HG03575 (cell line): ENCODE measurements around the gene PRKAG1.

Experiments used
- ATAC-seq: cut with Tn5 transposase; IDR thresholded peaks from one replicate; pipeline ENCODE4 v1.9.1; 2021; ENCODE audit not compliant: unreplicated experiment, insufficient number of reproducible peaks, low FRiP score; ENCODE audit errors: extremely low read depth

Gene PRKAG1

DNA sequence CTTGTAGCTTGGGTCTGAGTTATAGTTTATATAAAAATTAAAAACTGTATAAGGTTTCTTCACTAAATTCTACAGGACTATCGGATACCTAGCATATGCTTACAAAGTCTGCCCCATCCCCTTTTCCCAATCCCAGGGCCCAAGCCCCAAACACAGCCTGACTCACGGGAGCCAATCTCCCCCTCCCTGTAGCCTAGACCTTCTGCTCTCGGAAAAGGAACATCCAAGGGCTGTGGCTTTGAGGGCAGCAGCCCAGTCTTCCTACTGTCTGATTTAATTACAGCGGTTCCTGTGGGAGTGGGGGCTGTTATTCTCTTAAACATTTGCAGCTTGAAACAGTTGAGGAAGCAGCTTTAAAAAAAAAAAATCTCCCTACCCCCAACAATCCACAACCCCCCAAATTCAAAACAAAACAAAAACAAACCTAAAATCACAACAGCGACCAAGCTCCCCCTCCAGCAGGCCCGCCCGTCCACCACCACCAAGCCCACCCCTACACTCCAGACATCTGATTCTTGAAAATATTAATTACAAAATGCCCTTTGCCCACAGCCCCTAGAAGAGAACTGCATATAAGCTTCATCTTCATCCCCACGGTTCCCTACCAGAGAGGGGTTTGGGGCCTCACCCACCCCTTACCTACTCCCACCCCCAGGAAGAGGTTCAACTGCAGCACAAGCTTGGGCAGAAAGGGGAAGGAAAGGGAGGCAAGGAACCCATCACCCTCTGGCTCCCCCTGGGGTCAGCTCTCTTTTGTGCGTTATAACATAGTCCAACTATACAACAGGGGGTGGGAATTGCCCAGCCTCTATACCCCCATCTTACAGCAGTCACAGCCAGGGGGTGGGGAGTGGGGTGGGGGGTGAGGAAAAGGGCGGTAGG, 1.1 kb upstream of the PRKAG1 start:
- ATAC-seq, result no peak

DNA sequence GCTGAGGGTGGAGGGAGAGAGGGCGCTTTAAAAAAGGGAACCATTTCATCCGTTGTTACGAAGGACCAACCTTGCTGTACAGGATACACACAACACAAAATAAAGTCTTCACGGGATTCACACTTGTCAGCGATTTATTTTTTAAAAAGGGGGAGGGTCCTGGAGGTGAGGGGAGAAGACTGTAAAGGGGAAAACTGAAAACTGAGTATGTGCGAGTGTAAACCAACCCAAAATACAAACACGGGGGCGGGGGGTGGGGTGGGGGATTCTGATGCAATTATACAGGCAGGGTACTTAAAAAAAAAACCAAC, 499 bp upstream of the PRKAG1 start:
- ATAC-seq, result peak; percentile 8

DNA sequence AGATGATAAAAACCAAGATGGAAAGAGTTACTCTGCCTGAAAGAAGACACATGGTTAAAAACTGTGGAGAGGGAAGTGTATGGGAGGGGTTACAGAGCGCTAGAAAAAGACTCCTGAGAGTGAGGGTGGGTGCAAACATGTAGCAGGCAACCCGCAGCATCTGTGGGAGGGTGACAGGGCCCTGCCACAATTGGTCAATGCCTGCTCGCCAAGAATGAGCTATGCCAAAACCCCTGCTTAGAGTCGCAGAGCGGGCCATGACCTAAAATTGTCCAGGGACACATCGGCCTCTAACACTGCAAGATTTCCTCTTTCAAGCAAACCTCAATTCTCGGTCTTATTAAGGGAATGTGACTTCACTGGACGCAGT, 700 bp downstream of the PRKAG1 start:
- ATAC-seq, result no peak

DNA sequence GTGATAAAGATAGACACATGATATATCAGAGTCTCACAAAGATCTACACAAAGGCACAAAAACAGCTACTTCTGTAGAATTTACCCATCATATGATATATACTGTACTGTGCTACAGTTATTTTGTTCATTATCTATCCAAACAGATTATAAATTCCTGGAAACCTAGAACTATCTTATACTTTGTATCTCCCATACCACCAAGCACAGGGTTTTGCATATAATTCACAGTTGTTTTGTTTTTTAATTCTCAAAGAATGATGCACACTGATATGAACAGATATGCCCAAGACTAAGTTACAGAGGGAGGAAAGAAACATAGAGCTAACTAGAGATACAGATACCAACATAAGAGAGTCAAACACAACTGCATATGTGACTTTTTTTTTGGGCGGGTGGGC, 3.4 kb downstream of the PRKAG1 start:
- no peak for ATAC-seq

DNA sequence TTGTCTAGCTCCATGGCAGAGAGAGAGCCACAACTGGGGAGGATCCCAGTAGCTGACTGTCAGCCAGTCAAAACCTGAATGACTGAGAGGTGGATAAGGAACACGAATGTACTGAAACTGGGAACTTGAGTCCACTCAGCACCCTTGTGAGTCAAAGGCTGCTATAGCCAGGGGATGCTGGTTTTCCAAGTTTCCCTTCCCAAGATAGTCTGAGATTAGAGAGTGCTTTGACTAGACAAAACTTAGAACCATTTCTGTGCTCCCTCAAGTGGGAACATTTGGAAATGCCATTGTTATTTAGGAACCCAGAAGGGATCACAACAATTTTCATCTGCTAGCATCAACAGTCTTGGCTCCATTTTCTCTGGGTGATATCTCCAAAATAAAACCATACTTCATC, 4.0 kb downstream of the PRKAG1 start:
- ATAC-seq, result no peak

DNA sequence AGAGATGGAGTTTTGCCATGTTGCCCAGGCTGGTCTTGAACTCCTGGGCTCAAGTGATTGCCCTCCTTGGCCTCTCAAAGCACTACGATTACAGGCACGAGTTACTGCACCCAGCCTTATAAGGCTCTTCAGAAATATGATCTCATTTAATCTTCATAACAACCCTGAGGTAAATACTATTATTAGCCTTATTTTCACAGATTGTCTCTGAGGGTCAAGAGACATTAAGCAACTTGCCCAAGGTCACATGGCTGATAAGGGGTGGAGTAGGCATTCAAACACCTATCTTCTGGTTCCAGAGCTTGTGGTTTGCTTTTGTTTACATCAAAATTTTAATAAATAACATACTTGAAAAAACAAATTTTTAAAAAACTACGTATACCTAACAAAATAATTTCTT, 5.1 kb downstream of the PRKAG1 start:
- ATAC-seq, result no peak

DNA sequence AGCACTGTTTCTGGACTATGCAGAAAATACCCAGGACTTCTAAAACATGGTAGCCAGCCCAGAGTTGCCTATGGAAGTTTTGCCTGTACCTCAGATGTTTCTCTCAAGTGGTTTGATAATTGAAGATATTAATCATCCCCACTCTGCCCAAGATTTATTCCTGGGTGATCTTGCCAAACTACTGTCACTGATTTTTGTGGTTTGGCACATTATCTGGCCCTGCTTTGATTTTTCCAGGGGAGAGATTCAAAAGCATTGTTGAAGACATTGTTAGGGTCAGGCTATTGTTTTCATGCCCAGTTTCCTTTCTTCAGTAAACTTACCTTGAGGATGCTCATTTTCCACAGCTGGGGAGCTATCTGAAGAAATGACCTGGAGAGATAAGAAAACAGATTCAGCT, 5.8 kb downstream of the PRKAG1 start:
- ATAC-seq, result no peak

DNA sequence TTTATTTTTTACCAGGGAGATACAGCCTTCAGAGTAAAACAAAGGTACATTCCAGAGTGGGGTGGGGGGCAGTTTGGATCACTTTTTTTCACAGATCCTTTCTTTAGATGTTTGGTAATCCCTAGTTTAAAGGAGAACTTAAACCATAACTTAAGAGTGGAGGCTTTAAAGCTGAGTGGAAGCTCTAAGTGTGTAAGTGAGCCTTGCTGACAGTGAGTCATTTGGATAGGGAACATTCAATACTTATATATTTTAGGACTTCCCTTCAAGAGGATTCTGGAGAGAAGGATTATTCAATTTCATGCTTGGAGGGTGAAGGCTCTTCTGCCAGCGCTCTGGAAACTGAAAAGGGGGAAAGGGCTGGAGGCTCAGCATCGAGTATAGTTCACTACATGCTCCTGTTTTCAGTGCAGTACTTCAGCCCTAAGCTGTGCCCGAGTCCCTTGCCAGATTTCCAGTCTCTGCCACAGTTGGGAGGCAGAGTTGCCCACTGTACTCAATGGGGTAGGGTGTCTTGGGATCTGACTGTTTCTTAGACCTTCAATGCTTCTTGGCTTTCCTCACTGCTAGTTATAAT, 8.4 kb downstream of the PRKAG1 start:
- no peak for ATAC-seq

DNA sequence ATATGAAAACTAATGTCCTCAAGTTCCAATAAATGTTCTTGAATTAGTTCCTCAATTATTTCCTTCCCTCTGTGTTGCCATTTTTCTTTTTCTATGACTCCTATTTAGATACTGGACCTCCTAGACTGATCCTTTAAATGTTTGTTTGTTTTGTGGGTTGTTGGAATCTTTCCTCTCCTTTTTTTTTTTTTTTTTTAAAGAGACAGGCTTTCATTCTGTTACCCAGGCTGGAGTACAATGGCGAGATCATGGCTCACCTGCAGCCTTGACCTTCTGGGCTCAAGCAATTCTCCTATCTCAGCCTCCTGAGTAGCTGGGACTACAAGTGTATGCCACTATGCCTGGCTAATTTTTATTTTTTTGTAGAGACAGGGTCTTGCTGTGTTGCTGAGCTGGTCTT, 9.6 kb downstream of the PRKAG1 start:
- ATAC-seq, result no peak

DNA sequence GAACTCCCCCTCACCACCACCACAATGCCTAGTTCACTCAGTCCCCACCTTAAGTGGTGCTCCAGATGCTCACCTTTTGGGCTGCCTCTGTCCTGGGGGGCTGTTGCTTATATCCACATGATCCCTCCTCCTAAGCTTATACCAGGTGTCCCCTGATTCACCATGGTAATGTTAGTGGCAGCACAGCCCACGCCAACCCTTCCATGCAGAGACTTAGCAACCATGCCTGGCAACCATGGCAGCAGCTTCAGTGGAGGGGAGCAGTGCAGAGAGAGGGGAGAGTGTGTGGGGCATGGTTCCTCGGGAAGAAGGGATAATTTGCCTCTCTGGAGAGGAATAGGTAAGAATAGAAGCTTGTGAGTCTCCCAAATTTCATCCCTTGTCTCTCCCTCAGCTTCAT, 18.2 kb downstream of the PRKAG1 start:
- no peak for ATAC-seq

DNA sequence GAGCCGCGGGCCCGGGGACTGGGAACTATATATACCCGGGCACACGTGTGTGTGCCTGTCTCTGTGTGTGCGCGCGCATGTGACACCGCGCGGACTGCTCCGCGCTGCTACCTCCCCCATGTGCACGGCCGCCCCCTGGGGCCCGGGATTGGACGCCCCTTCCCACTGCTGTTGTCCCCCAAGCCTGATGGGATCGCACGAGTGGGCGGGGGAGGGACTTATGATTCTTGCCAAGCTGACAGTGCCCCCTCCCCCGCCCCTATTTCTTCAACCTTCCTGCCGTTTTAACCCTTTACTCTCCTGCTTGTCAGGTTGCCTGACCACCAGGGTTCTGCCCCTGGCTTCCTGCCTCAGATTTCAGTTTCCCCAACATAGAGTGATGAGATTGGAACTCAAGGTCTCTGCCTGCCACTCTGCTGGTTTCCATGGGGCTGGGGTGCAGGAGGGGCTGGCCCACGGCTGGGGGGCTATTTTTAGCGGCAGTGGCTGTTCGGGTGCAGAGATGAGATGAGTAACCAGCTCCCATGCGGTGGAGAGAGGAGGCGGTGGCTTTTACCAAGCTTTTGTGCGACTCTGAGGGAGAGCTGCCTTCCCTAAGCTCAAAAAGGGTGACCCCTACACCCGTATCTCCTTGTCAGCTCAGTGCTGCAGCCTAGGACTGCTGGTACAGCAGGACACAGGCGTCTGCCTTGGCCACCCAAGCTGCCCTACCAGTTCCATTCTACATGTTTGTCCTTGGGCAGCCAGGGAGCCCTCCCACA, 19.0 kb downstream of the PRKAG1 start, which contains the start of gene DDN:
Gene DDN (minus strand): TSS at position 5 of the 761 bp plus-strand sequence. CDS start 88 bp downstream, outside the sequence.
- ATAC-seq, result no peak

DNA sequence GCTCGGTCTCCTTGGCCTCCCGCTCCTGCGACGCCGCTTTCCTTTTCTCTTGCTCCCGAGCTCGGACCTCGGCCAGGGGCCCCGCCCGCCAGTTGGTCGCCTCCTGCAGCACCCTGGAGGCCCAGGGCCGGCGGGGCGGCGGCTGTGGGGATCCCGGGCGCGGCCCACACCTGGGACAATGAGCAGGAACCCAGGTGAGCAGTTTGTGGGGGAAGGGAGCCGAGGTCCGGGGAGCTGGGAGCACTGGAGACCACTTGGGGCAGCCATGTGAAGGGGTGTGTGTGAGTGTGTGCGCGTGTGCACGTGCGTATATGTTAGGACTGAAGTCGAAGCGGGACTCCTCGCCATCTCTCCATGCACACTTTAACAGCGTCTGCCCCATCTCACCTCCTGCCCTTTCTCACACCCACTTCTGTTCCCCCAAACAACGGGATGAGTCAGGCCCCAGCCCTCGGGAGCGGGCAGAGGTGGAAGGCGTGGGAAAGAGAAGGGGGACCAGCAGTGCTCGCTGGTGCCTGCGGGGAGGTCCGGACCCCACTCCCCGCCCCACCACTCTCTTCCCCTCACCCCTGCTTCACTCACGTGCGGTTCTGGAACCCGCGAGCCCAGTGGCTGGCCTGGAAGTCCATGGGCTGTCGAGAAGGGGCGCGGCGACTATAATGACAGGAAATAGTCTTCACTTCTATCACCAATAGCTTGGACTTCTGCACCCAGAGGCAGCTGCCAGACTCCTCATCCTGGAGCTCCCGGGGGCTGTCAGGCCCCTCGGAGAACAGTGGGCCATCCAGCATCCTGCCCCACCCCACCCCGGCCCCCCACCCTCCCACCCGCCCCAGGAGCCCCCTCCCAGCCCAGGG, 19.9 kb downstream of the PRKAG1 start:
- no peak for ATAC-seq

DNA sequence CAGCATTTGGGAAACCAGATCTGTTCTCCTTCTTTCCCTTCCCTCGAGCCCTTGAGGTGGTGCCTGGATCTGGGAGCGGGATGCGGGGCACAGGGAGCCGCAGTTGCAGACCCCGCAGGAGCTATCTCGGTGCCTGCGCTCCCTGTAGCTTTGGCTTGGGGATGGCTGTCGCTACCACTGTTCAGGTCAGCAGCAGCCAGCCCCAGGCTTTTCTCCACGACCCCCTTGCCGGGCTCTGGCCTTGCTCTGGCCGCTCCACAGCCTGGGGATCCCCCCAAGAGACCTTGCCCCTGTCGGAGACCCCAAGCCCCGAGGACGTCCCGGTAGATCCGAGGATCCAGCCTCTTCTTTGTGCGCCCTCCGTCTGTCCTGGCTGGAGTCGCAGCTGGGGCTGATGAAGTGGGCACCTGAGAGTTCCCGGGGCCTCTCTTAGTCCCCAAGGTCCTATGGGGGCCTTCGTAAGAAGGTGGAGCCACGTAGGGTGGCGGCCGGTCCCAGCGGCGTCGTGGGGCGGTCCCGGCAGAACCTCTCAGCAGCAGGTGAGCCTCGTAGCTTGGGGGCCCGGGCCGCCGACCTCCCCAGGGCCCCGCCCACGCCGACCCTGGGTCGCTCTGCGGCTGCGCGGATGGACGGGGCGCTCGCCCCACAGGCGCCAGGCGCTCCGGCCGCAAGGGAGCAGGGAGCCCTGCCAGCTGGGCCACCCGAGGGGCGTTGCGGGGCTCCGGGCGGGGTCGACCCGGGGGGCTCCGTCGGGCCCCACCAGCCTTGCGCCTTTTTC, 20.7 kb downstream of the PRKAG1 start:
- no peak for ATAC-seq

DNA sequence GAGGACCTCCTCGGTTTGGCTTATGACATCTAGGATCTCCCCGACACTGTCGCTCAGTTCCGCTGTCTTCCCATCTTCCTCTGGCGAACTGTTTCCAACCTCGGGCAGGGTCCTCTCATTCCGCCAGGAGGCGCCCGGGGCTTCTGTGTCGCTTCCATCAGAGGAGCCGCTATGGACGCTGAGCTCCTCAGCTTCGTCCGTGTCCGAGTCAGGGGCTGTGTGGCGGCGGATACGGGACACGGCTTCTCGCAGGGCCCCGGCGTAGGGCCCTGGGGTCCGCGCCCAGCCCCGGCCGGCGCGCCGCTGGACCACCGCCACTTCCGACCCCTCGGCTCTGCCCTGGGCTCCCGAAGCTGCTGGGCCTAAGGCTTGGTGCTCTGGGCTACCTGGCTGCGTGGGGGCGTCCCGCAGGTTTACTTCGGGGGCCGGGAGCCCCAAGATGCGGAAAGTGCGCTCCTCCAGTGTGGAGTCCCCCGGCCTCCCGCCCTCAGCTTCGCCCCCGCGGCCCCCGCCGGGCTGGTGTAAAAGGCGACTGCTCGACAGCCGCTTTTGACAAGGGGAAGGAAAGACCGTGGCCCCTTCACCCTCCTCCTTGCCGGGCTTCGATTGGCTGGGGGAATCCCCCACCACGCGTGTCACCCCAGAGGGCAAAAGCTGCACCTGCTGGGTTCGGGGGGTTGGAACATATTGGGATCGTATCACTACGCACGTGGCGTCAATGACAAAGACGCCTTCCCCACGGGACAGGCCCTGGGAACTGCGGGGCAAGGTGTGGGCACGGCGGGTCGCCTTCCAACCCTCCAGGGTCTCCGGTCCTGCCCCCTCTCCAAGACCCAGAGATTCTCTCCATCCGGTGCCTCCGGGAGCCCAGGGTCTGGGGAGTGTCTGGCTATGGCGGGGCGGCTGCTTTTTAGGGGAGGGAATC, 21.5 kb downstream of the PRKAG1 start:
- ATAC-seq, result no peak

DNA sequence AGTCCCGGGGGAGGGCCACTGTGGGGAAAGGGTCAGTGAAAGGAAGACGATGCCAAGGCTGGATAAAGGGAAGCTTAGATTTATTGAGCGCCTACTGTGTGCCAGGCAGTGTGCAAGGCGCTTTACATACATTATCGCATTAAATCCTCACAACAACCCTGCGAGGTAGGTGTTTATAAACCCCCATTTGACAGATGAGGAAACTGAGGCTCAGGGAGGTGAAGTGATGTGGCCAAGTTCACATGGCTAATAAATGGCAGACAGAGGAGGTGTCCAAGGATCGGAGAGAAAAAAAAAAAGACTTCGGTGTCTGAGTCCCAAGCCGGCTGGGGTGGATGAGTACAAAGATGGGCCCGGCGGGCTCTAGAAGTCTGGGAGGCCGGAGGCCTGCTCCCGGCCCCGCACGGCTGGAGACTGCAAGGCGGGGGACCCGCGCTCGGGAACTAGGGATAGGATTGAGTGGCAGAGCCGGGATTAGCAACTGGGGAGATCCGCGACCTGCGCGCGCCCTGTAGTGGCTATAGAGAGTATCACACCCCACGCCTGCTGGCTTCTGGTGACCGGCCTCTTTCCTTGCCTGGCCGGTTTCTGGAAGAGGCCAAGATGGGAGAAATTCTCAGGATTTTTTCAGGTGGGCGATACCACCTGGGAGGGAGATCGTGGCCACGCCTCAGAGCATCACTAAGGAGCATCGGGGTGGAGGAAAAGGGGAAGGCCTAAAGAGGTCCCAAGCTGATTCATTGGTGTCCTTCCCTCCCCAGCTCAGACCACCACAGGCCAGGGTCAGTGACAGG, 23.3 kb downstream of the PRKAG1 start:
- ATAC-seq, result no peak

DNA sequence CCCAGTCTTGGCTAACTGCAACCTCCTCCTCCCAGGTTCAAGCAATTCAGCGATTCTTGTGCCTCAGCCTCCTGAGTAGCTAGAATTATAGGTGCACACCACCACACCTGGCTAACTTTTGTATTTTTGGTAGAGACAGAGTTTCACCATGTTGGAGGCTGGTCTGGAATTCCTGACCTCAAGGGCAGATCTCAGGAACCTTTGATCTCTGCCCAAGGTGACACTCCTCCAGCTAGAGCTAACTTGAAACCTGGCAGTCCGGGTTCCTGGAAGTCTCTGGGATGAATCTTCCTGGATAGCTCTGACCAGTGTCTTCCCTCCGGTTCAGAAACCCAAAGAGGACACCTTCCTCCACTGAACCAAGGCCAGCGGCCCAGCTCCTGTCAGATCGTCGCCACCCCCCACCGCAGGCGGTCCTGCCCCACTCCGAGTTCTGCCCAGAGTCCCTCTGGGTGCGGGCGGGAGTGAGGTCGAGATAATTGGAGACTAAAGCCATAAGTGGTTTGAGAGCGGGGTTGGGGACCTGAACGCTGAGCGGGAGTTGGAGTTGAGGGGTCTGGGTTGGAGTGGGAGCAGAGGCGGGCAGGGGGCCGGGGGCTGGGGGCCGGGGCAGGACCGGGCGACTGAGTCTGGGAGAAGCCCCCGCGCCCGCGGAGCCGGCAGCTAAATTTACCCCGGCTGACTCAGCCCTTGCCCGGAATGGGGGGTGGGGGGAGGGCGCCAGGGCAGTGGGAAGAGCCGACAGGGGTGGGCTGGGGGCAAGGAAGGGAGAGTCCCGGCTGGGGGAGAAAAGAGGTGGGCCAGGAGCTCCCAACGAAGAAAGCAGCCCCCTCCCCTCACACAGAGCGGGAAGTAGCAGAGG, 24.1 kb downstream of the PRKAG1 start:
- ATAC-seq, result no peak
